ENCODE data around the gene MELTF.

The MELTF gene

GRCh38 chr3:197001972-197002700, 27.5 kb downstream of the MELTF start:
- H3K4me2 ChIP-seq (ENCODE audit: low read depth, low read length, poor library complexity, severe bottlenecking), result no peak overlapping the region
- no peaks in the 10 kb centered on the region for H3F3A ChIP-seq (ENCODE audit: low read depth)
- no peaks in the 10 kb centered on the region for H3K9me3 ChIP-seq (ENCODE audit: insufficient read depth, low read depth, low read length)
- H3K4me1 ChIP-seq (ENCODE audit: insufficient read depth, low read length, poor library complexity, severe bottlenecking), result peaks cover 7% of the 10 kb centered on the region
- TF ChIP-seq, protein P1, sequence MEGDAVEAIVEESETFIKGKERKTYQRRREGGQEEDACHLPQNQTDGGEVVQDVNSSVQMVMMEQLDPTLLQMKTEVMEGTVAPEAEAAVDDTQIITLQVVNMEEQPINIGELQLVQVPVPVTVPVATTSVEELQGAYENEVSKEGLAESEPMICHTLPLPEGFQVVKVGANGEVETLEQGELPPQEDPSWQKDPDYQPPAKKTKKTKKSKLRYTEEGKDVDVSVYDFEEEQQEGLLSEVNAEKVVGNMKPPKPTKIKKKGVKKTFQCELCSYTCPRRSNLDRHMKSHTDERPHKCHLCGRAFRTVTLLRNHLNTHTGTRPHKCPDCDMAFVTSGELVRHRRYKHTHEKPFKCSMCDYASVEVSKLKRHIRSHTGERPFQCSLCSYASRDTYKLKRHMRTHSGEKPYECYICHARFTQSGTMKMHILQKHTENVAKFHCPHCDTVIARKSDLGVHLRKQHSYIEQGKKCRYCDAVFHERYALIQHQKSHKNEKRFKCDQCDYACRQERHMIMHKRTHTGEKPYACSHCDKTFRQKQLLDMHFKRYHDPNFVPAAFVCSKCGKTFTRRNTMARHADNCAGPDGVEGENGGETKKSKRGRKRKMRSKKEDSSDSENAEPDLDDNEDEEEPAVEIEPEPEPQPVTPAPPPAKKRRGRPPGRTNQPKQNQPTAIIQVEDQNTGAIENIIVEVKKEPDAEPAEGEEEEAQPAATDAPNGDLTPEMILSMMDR (conservative IDR thresholded peaks at IDR 0.05; ENCODE audit: low read length), result no peak
- no peak for TF ChIP-seq EZH2phosphoT487 (IDR thresholded peaks at IDR 0.05; ENCODE audit: borderline replicate concordance)
- H4K20me1 ChIP-seq (ENCODE audit: insufficient read depth, low read length, poor library complexity, severe bottlenecking), result no peaks in the 10 kb centered on the region
- no peaks in the 10 kb centered on the region for H3K79me2 ChIP-seq (ENCODE audit: insufficient read depth, low read length)
- H3K9ac ChIP-seq (ENCODE audit: low read depth, low read length, poor library complexity, severe bottlenecking), result no peak overlapping the region
- no peaks in the 10 kb centered on the region for H3K9me2 ChIP-seq (replicated peaks; ENCODE audit: low read depth, low read length)
- H3K4me3 ChIP-seq (ENCODE audit: low read length, poor library complexity, severe bottlenecking), result no peak overlapping the region
- H3K36me3 ChIP-seq (ENCODE audit: insufficient read depth, low read length), result no peaks in the 10 kb centered on the region
- no peaks in the 10 kb centered on the region for H3K27me3 ChIP-seq (ENCODE audit: insufficient read depth, low read length, poor library complexity, severe bottlenecking)
- no peak overlapping the region for H2AFZ ChIP-seq (ENCODE audit: low read length)

- TF ChIP-seq, protein P1 (conservative IDR thresholded peaks at IDR 0.05; ENCODE audit: low read length), result no peak
- no peak for TF ChIP-seq EZH2phosphoT487 (IDR thresholded peaks at IDR 0.05; ENCODE audit: borderline replicate concordance)
- H3F3A ChIP-seq (ENCODE audit: low read depth), result no peaks in the 10 kb centered on the region
- peaks cover 7% of the 10 kb centered on the region for H3K4me1 ChIP-seq (ENCODE audit: insufficient read depth, low read length, poor library complexity, severe bottlenecking)
- no peaks in the 10 kb centered on the region for H3K36me3 ChIP-seq (ENCODE audit: insufficient read depth, low read length)
- H3K9me2 ChIP-seq (replicated peaks; ENCODE audit: low read depth, low read length), result no peaks in the 10 kb centered on the region
- no peak overlapping the region for H3K9ac ChIP-seq (ENCODE audit: low read depth, low read length, poor library complexity, severe bottlenecking)
- no peaks in the 10 kb centered on the region for H3K27me3 ChIP-seq (ENCODE audit: insufficient read depth, low read length, poor library complexity, severe bottlenecking)
- H3K4me3 ChIP-seq (ENCODE audit: low read length, poor library complexity, severe bottlenecking), result no peak overlapping the region
- H4K20me1 ChIP-seq (ENCODE audit: insufficient read depth, low read length, poor library complexity, severe bottlenecking), result no peaks in the 10 kb centered on the region
- H3K4me2 ChIP-seq (ENCODE audit: low read depth, low read length, poor library complexity, severe bottlenecking), result no peak overlapping the region
- H3K79me2 ChIP-seq (ENCODE audit: insufficient read depth, low read length), result no peaks in the 10 kb centered on the region
- no peaks in the 10 kb centered on the region for H3K9me3 ChIP-seq (ENCODE audit: insufficient read depth, low read depth, low read length)
- no peak overlapping the region for H2AFZ ChIP-seq (ENCODE audit: low read length)
Measured at GRCh38 chr3:197001106-197001971, 28.3 kb downstream of the MELTF start.

DNA sequence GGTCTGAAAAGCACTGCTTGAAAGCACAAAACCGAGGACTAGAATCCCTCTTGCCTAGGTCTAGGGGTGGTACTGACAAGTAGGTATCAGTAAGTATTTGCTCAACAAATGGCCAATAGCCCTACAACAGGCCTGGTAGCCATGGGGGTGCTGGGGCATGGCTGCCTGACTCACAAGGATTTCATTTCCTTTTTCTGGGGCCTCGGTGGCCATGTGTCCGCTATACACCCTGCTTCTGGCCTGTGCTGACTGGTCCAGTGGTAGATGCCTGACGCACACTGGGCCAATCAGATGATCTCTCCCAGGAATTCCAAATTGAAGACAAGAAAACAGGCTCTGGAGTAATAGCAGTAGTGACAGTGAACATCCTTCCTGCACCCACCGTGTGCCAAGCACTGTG, 29.4 kb downstream of the MELTF start:
- Histone ChIP-seq H4K20me1 (ENCODE audit: insufficient read depth, low read length, poor library complexity, severe bottlenecking) (no peaks in the 10 kb centered on the region), H3F3A (ENCODE audit: low read depth) (no peaks in the 10 kb centered on the region), H3K4me2 (ENCODE audit: low read depth, low read length, poor library complexity, severe bottlenecking) (no peak overlapping the region)

More for the DNA sequence above, 29.4 kb downstream of the MELTF start:
- Histone ChIP-seq H3K4me3 (ENCODE audit: low read length, poor library complexity, severe bottlenecking) (no peak overlapping the region), H3K9ac (ENCODE audit: low read depth, low read length, poor library complexity, severe bottlenecking) (no peak overlapping the region), H3K4me1 (ENCODE audit: insufficient read depth, low read length, poor library complexity, severe bottlenecking) (peaks cover 7% of the 10 kb centered on the region), H3K36me3 (ENCODE audit: insufficient read depth, low read length) (no peaks in the 10 kb centered on the region), H3K9me3 (ENCODE audit: insufficient read depth, low read depth, low read length) (no peaks in the 10 kb centered on the region), H3K79me2 (ENCODE audit: insufficient read depth, low read length) (no peaks in the 10 kb centered on the region), H3K27me3 (ENCODE audit: insufficient read depth, low read length, poor library complexity, severe bottlenecking) (no peaks in the 10 kb centered on the region), H2AFZ (ENCODE audit: low read length) (no peak overlapping the region), H3K9me2 (replicated peaks; ENCODE audit: low read depth, low read length) (no peaks in the 10 kb centered on the region)
- no peak for TF ChIP-seq EZH2phosphoT487 (IDR thresholded peaks at IDR 0.05; ENCODE audit: borderline replicate concordance)
- TF ChIP-seq, protein P1 (conservative IDR thresholded peaks at IDR 0.05; ENCODE audit: low read length), result no peak
